Measurements from ENCODE around the gene ABCC6. TPM values are rescaled to one million over a fixed set of nuclear protein-coding genes. Genes with fewer than 3 reads are reported as not detected.
"Not testable (repeated sequence)": the region's sequence is repeated elsewhere in the genome, so short reads cannot be mapped to it uniquely, and the experiment has no call there.

ABCC6 gene
- total RNA-seq, 1 experiment from 2014 or later = 1.1 TPM

DNA sequence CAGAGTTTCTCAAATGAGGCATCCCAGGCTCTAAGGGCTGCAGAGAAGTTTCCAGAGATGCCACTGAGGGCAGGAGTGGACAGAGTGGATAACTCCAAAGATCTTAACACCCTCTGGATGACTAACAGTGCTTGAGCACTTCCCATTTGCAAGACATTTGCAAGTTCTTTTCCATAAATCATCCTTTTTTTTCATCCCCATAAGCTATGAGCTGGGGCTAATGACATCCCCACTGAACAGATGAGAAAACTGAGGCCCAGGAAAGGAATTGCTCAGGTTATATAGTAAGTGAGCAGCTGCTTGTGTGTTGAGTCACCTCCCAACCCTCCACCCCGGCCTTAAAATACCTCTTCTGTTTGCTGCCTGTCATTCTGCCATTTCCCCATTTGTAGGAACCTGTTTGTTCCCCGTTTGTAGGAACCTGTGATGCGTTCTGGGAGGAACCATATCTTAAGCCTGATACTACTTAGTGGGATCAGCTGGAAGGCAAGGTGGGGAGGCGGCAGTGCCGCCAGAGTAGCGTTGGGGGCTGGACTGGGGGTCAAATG is 15.4 kb downstream of the ABCC6 start:
- H3K9ac ChIP-seq (ENCODE audit: extremely low read depth, insufficient read length, low read length); H3K79me1 ChIP-seq (ENCODE audit: insufficient read depth, low read depth, low read length, poor library complexity, severe bottlenecking); H2BK12ac ChIP-seq (ENCODE audit: insufficient read length, low read depth, low read length); H4K91ac ChIP-seq (ENCODE audit: insufficient read length, low read depth, low read length); H3K9me3 ChIP-seq (ENCODE audit: control insufficient read depth, low read depth, low read length); H2AFZ ChIP-seq (ENCODE audit: low read length); DNase-seq; H3K23ac ChIP-seq (ENCODE audit: insufficient read length, low read depth, low read length); H2BK20ac ChIP-seq (ENCODE audit: low read depth, low read length, poor library complexity, severe bottlenecking); H3K4me1 Mint-ChIP-seq; H3K4me2 ChIP-seq (ENCODE audit: insufficient read depth, insufficient read length, low read length); H3K23me2 ChIP-seq (ENCODE audit: insufficient read length, low read depth, low read length, poor library complexity, severe bottlenecking); H2AK5ac ChIP-seq (ENCODE audit: insufficient read length, low read length); H4K20me1 ChIP-seq (ENCODE audit: control insufficient read depth, insufficient read depth, insufficient read length); H3K9me3 Mint-ChIP-seq; H3K4me3 Mint-ChIP-seq; H3K4ac ChIP-seq (ENCODE audit: low read depth, low read length); H2BK15ac ChIP-seq (ENCODE audit: low read depth, low read length); H3K14ac ChIP-seq (ENCODE audit: insufficient read depth, low read length); H3K27me3 Mint-ChIP-seq (ENCODE audit: low read depth); H2BK5ac ChIP-seq (ENCODE audit: insufficient read length, low read length); H3K56ac ChIP-seq (ENCODE audit: insufficient read length, low read depth, low read length); H3K27me3 ChIP-seq (ENCODE audit: insufficient read depth, low read length); H3T11ph ChIP-seq (ENCODE audit: low read length); H4K5ac ChIP-seq (ENCODE audit: insufficient read length, low read depth, low read length); H3K27ac ChIP-seq (ENCODE audit: insufficient read length, low read depth, low read length); H3K27ac Mint-ChIP-seq; H3K79me2 ChIP-seq (ENCODE audit: insufficient read depth, low read length); H3K4me1 ChIP-seq (ENCODE audit: insufficient read depth, low read length); H4K8ac ChIP-seq (replicated peaks; ENCODE audit: insufficient read length, low read depth, low read length); H3K36me3 Mint-ChIP-seq (ENCODE audit: insufficient read depth in 1 of 3, low read depth in 3 of 3); H3K18ac ChIP-seq (ENCODE audit: insufficient read length, low read depth, low read length); H2BK120ac ChIP-seq (ENCODE audit: low read depth, low read length, poor library complexity, severe bottlenecking): not testable (repeated sequence)
- no CpG with 5 or more reads among the region's 6 CpGs for WGBS (ENCODE audit: extremely low coverage, insufficient read length, low lambda C conversion rate)

DNA sequence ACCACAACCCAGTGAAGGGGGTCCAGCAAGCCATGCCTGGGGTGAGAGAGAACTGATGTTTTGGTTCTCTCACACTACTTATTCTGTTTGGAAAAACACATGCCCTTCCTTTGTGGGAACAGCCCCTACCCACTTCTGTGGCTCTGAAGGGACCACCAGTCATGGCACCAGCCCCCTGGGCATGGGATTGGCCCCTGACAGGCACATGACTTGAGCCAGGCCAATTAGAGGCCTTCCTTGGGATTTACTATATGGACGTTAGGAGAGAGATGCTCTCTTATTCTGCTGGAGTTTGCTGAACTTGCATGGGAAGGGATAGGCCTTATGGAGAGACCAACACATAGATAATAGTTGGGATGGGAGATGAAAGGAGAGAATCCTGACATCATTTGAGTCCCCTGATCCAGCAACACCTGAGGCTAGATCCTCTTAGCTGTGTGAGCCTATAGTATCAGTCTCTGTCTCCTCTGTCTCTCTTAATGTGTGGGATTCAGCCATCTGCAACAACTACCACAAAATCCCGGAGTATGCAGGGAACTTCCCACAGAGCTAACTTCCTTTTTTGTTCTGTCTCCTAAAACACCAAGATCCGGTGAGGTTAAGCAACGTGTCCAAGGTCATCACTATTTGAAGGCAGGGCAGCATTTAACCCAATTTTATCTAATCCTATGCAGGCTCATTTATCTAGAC is 16.1 kb downstream of the ABCC6 start:
- not testable (repeated sequence) for H3K9me3 Mint-ChIP-seq; H4K20me1 ChIP-seq (ENCODE audit: control insufficient read depth, insufficient read depth, insufficient read length); H3K27me3 Mint-ChIP-seq (ENCODE audit: low read depth); H2AK5ac ChIP-seq (ENCODE audit: insufficient read length, low read length); H2BK15ac ChIP-seq (ENCODE audit: low read depth, low read length); H3K4me3 Mint-ChIP-seq; H3K4me2 ChIP-seq (ENCODE audit: insufficient read depth, insufficient read length, low read length); H3K27ac Mint-ChIP-seq; H2BK20ac ChIP-seq (ENCODE audit: low read depth, low read length, poor library complexity, severe bottlenecking); H4K91ac ChIP-seq (ENCODE audit: insufficient read length, low read depth, low read length); H3K56ac ChIP-seq (ENCODE audit: insufficient read length, low read depth, low read length); H3K9ac ChIP-seq (ENCODE audit: extremely low read depth, insufficient read length, low read length); H3K4me1 ChIP-seq (ENCODE audit: insufficient read depth, low read length); H4K8ac ChIP-seq (replicated peaks; ENCODE audit: insufficient read length, low read depth, low read length); H2BK5ac ChIP-seq (ENCODE audit: insufficient read length, low read length); H2AFZ ChIP-seq (ENCODE audit: low read length); H3K27ac ChIP-seq (ENCODE audit: insufficient read length, low read depth, low read length); H3K23me2 ChIP-seq (ENCODE audit: insufficient read length, low read depth, low read length, poor library complexity, severe bottlenecking); H3K4me1 Mint-ChIP-seq; H3T11ph ChIP-seq (ENCODE audit: low read length); H3K79me2 ChIP-seq (ENCODE audit: insufficient read depth, low read length); H4K5ac ChIP-seq (ENCODE audit: insufficient read length, low read depth, low read length); H3K4ac ChIP-seq (ENCODE audit: low read depth, low read length); H3K36me3 Mint-ChIP-seq (ENCODE audit: insufficient read depth in 1 of 3, low read depth in 3 of 3); H3K14ac ChIP-seq (ENCODE audit: insufficient read depth, low read length); H3K27me3 ChIP-seq (ENCODE audit: insufficient read depth, low read length); H2BK12ac ChIP-seq (ENCODE audit: insufficient read length, low read depth, low read length); H3K79me1 ChIP-seq (ENCODE audit: insufficient read depth, low read depth, low read length, poor library complexity, severe bottlenecking); DNase-seq; H3K18ac ChIP-seq (ENCODE audit: insufficient read length, low read depth, low read length); H3K23ac ChIP-seq (ENCODE audit: insufficient read length, low read depth, low read length); H2BK120ac ChIP-seq (ENCODE audit: low read depth, low read length, poor library complexity, severe bottlenecking); H3K9me3 ChIP-seq (ENCODE audit: control insufficient read depth, low read depth, low read length)
- no CpG with 5 or more reads among the region's 4 CpGs for WGBS (ENCODE audit: extremely low coverage, insufficient read length, low lambda C conversion rate)
